Ectodermal cell (in vitro differentiated cells): ENCODE results near the gene CDH4.

Source experiments
- H3K27ac ChIP-seq: 2 replicates; pipeline ENCODE4 v1.7.0; 2013; ENCODE audit warnings: mild to moderate bottlenecking, low read depth, low read length; ENCODE audit not compliant: insufficient read depth, poor library complexity, severe bottlenecking
- H3K27me3 ChIP-seq: 2 replicates; pipeline ENCODE4 v1.7.0; 2013; ENCODE audit warnings: mild to moderate bottlenecking, low read length; ENCODE audit not compliant: insufficient read depth, control insufficient read depth, poor library complexity, severe bottlenecking
- H3K36me3 ChIP-seq: one replicate; pipeline ENCODE4 v1.7.0; 2013; ENCODE audit warnings: low read length; ENCODE audit not compliant: control insufficient read depth, insufficient read depth
- H3K4me1 ChIP-seq: one replicate; pipeline ENCODE4 v1.7.0; 2013; ENCODE audit warnings: low read length; ENCODE audit not compliant: control insufficient read depth, insufficient read depth
- H3K4me3 ChIP-seq: 2 replicates; pipeline ENCODE4 v1.7.0; 2013; ENCODE audit warnings: low read depth, low read length, control low read depth; ENCODE audit not compliant: insufficient read depth
- H3K9me3 ChIP-seq: 2 replicates; pipeline ENCODE4 v1.7.0; 2013; ENCODE audit warnings: mild to moderate bottlenecking, low read length, moderate library complexity; ENCODE audit not compliant: control insufficient read depth
- WGBS, 2 experiments: methylation state at CpG; one replicate each; pipeline ENCODE4 v1.1.7; 2013; ENCODE audit warnings: missing lambda C conversion rate in 2 of 2; 5-methylcytosine and 5-hydroxymethylcytosine counted together

CDH4 gene

DNA sequence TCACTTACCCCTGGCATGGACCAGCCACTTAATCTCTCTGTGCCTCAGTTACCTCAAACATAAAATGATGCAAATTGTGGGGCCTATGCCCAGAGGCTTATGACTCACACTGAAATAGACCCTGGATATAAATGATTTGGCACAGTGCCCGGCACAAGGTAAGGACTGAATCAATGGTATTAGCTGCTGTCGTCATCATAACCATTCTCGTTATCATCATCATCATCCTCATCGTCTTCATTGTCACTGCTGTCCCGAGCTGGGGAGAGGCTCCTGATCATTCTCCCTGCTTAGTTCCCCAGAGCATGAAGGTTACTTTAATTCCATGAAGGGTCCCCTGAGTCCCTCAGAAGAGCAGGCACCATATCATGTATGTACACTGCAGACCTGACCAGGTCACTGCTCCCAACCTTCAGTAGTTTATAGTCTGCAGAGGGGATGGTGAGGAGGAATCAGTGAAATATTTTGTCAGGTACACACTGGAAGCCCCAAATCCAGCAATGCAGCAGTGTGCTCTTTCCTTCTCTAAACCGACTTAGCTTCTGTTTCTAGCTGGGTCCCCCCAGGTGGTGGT is 664.3 kb downstream of the CDH4 start:
- no peak overlapping the region for H3K4me3 ChIP-seq
- 90 to 93% methylated on average over 6 of the region's 6 CpGs for WGBS, 2 experiments
- H3K27ac ChIP-seq: no peak overlapping the region

DNA sequence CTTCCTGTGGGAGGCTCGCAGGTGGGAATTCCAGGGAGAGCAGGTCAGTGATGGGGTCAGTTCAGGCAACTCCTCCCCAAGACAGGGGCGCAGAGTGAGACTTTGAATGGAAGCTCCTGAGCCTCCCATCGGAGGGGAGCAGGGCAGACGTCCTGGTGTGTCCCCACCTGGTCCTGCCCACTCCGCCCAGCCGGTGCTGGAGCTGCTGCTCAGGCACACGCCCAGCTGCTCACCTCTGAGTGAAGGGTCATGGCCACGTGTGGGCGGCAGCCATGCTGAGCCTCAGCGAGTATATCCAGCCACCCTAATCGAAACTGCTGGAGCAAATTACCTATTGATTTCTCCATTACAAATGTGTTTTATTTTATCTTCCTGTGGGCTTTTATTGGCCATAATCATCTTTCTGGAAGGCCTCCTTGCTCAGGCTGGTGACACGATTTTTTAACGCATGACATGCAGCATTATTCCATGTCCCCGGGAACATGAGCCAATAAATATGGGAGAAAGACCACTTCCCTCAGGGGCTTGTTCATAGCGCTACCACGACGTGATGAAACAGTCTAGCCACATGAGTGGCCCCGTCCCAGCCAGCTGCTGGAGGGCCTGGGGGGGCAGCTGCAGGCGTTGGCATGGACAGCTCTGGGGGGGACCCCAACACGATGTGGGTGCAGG is 665.5 kb downstream of the CDH4 start:
- Histone ChIP-seq H3K27ac (no peak overlapping the region), H3K36me3 (no peaks in the 10 kb centered on the region), H3K4me3 (no peak overlapping the region), H3K27me3 (no peaks in the 10 kb centered on the region), H3K4me1 (no peaks in the 10 kb centered on the region), H3K9me3 (no peaks in the 10 kb centered on the region)
- 86 to 89% methylated on average over 20 of the region's 20 CpGs for WGBS, 2 experiments

More for the DNA sequence above, 664.3 kb downstream of the CDH4 start:
- no peaks in the 10 kb centered on the region for H3K4me1 ChIP-seq
- H3K27me3 ChIP-seq: no peaks in the 10 kb centered on the region
- H3K9me3 ChIP-seq: no peaks in the 10 kb centered on the region
- no peaks in the 10 kb centered on the region for H3K36me3 ChIP-seq

DNA sequence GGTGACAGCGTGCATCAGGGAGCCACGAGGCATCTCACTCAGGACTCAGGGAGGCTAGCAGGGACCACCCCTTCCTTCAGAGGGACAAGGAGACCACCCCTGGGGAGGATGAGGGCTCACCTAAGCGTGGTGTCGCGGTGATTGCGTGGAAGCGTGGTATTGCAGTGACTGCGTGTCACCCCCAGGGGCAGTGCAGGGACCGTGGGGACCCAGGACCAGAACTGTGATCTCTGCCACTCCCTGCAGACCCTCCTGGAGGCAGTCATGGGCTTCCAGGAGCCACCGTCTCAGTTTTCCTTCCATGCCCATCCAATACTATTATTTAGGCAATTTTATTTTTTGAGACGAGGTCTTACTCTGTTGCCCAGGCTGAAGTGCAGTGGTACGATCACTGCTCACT is 666.5 kb downstream of the CDH4 start:
- Histone ChIP-seq H3K4me1 (no peaks in the 10 kb centered on the region), H3K9me3 (no peaks in the 10 kb centered on the region), H3K27me3 (no peaks in the 10 kb centered on the region), H3K4me3 (no peak overlapping the region), H3K36me3 (no peaks in the 10 kb centered on the region), H3K27ac (no peak overlapping the region)
- WGBS, 2 experiments: 92 to 93% methylated on average over 12 of the region's 12 CpGs

DNA sequence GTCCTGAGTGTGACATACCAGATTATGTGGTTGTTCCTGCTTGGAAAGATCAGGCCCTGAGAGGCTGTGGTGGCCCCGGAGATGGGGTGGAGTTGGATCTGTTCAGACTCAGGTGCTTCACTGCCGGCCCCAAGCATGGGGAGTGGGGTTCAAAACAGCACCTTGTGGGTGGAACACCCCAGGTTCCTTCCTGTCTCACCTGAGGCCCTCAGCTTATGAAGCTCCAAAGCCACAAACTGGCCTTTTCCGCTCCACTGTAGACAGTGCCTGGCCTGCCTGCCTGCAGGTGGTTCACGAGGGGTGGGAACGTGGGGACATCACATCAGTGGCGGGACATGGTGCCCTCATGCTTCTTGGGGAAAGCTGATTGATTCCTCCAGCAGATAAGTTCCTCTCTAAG is 667.2 kb downstream of the CDH4 start:
- H3K4me1 ChIP-seq: no peaks in the 10 kb centered on the region
- no peak overlapping the region for H3K27ac ChIP-seq
- no peaks in the 10 kb centered on the region for H3K27me3 ChIP-seq
- WGBS, 2 experiments: 96 to 97% methylated on average over 6 of the region's 6 CpGs
- no peaks in the 10 kb centered on the region for H3K9me3 ChIP-seq
- no peak overlapping the region for H3K4me3 ChIP-seq
- H3K36me3 ChIP-seq: no peaks in the 10 kb centered on the region

DNA sequence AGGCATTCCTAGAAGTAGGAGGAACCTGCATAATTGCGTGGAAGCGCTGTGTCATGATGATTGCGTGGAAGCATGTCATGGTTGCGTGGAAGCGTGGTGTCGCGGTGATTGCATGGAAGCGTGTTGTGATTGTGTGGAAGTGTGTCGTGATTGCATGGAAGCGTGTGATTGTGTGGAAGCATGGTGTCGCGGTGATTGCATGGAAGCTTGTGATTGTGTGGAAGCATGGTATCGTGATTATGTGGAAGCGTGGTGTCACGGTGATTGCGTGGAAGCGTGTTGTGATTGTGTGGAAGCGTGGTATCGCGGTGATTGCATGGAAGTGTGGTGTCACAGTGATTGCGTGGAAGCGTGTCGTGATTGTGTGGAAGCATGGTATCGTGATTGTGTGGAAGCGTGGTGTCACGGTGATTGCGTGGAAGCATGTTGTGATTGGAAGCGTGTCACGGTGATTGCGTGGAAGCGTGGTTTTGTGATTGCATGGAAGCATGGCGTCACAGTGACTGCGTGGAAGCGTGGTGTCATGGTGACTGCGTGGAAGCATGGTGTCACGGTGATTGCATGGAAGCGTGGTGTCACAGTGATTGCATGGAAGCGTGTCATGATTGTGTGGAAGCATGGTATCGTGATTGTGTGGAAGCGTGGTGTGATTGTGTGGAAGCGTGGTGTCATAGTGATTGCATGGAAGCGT is 667.8 kb downstream of the CDH4 start:
- Histone ChIP-seq H3K36me3 (no peaks in the 10 kb centered on the region), H3K27ac (no peak overlapping the region), H3K4me3 (no peak overlapping the region), H3K9me3 (no peaks in the 10 kb centered on the region), H3K27me3 (no peaks in the 10 kb centered on the region), H3K4me1 (no peaks in the 10 kb centered on the region)
- WGBS, 2 experiments: 86% methylated on average over 42 of the region's 42 CpGs

DNA sequence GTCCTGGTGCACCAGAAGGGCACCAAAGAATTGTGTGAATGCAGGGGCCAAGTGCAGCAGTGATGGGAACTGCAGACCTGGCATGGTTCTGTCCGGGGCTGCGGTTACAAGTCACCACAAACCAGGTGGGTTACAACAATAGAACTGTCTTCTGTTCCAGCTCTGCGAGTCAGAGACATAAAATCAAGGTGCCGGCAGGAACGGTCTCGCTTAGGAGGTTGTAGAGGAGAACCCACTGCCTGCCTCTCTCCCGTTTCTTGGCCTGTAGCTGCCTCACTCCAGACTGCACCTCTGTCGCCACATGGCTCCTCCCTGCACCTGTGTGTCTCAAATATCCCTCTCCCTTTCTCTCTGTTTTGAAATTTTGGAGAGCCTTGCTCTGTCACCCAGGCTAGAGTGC is 670.4 kb downstream of the CDH4 start:
- no peaks in the 10 kb centered on the region for H3K27me3 ChIP-seq
- no peaks in the 10 kb centered on the region for H3K36me3 ChIP-seq
- H3K27ac ChIP-seq: no peak overlapping the region
- H3K4me1 ChIP-seq: no peaks in the 10 kb centered on the region
- no peaks in the 10 kb centered on the region for H3K9me3 ChIP-seq
- no peak overlapping the region for H3K4me3 ChIP-seq
- WGBS, 2 experiments: 92 to 93% methylated on average over 8 of the region's 8 CpGs

DNA sequence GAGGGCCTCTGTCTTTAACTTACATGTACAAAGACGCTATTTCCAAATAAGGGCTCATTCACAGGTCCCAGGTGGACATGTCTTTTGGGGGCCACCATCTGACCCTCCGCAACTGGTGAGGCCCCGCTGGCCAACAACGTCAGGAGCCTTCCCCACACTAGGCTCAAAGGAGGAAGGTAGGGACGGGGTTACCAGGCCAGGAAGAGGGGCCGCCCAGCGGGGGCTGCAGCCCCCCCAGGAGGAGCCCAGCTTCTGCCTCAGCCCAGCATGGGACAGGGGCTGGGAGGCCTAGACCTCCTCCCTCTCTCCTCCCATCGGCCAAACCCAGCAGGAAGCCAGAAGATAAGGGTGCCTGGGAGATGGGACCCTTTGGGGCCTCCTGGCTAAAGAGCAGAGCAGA is 670.9 kb downstream of the CDH4 start:
- Histone ChIP-seq H3K27me3 (no peaks in the 10 kb centered on the region), H3K36me3 (no peaks in the 10 kb centered on the region), H3K27ac (no peak overlapping the region), H3K9me3 (no peaks in the 10 kb centered on the region), H3K4me3 (no peak overlapping the region), H3K4me1 (no peaks in the 10 kb centered on the region)
- WGBS, 2 experiments: 91 to 92% methylated on average over 8 of the region's 8 CpGs

DNA sequence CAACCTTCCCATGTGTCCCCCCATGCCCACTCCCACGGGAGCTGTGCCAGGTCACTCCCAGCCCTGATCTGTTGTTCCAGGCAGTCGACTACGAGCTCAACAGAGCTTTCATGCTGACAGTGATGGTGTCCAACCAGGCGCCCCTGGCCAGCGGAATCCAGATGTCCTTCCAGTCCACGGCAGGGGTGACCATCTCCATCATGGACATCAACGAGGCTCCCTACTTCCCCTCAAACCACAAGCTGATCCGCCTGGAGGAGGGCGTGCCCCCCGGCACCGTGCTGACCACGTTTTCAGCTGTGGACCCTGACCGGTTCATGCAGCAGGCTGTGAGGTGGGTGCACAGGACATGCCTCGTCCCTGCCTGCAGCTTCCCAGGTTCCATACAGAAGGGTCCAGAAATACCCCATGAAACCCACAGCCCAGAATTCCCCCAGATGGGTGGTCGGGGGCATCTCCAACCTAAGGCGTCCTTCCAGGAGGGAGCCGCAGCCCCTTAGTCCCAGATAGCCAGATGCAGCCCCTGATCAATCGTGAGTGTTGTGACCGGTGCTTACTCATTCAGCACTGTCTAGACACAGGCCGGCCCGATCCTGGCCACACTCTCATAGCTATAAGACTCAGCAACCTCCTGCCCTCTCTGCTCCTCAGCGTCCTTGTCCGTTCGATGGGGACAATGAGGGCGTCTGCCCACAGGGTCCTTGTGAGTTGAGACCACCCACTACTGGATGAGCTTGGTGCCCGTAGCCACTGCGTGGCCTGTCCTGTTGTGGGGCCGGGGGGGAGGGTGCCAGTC is 671.5 kb downstream of the CDH4 start:
- no peaks in the 10 kb centered on the region for H3K36me3 ChIP-seq
- no peak overlapping the region for H3K4me3 ChIP-seq
- no peak overlapping the region for H3K27ac ChIP-seq
- 94 to 95% methylated on average over 28 of the region's 28 CpGs for WGBS, 2 experiments
- H3K9me3 ChIP-seq: no peaks in the 10 kb centered on the region
- no peaks in the 10 kb centered on the region for H3K4me1 ChIP-seq
- H3K27me3 ChIP-seq: no peaks in the 10 kb centered on the region

DNA sequence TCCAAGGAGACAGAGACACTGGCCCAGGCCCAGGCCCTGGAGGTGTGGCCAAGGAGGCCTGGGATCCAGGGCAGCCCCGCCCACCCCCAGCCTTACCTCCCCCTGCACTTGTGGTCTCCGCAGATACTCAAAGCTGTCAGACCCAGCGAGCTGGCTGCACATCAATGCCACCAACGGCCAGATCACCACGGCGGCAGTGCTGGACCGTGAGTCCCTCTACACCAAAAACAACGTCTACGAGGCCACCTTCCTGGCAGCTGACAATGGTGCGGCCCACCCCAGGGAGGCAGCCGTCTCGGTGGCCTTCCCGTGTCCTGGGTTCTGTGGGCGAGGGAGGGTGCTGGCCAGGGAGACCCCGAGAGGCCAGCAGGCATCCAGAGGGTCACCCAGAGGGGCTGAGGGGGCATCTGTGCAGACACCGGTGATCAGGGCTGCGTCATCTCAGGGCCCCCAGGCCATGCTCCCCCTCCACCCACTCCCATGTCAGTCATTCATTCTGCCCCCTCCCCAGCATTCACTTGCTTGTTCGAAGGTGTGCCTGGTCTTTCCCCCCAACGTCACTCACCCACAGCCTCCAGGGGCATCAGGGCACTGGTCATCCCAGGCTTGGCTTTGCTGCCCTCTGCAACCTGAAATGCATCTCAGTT is 672.3 kb downstream of the CDH4 start:
- Histone ChIP-seq H3K9me3 (no peaks in the 10 kb centered on the region), H3K36me3 (no peaks in the 10 kb centered on the region), H3K4me1 (no peaks in the 10 kb centered on the region), H3K27me3 (no peaks in the 10 kb centered on the region), H3K27ac (no peak overlapping the region), H3K4me3 (no peak overlapping the region)
- 92 to 93% methylated on average over 19 of the region's 19 CpGs for WGBS, 2 experiments
